ENCODE results near the gene APEH. TPM values are rescaled to one million over a fixed set of nuclear protein-coding genes. Genes with fewer than 3 reads are reported as not detected.

Gene APEH
- total and polyA plus RNA-seq, 10 of the 15 experiments (the other 5 are each of a cell fraction or from before 2014, with no cell fraction given) = 74.4 to 214 (median 131) TPM

GRCh38 chr3:49657208-49657915 lies 16.8 kb upstream of the APEH start:
- ChIA-PET POLR2A (no interaction called here), RAD21 (ENCODE audit: unreplicated experiment) (interaction anchor here (2.4 kb wide), 1 partner anchor 118 kb away, joined by 13 read pairs; no protein-coding TSS in a partner anchor), CTCF (interaction anchor here (0.9 to 1.4 kb wide), 2 partner anchors 118 to 633 kb away, joined by 3 to 5 read pairs; no protein-coding TSS in a partner anchor), SMC1A (ENCODE audit: uncharacterized antibody, unreplicated experiment) (interaction anchor here (0.8 kb wide), 1 partner anchor 118 kb away, joined by 3 read pairs; no protein-coding TSS in a partner anchor)
- Histone ChIP-seq H4K20me1 (ENCODE audit: control insufficient read depth, insufficient read depth) (no peaks in the 10 kb centered on the region), H3K4me3 (no peak overlapping the region), H3K4me2 (ENCODE audit: control insufficient read depth, insufficient read depth) (no peak overlapping the region), H3K27me3 (replicated peaks in 1 of 2; ENCODE audit: control insufficient read depth in 2 of 2, insufficient read depth in 2 of 2, low read length in 1 of 2) (no peaks in the 10 kb centered on the region), H3K79me2 (ENCODE audit: control insufficient read depth, insufficient read depth, low read length) (no peaks in the 10 kb centered on the region), H3K4me1 (ENCODE audit: control insufficient read depth, insufficient read depth, low read length) (no peaks in the 10 kb centered on the region), H3K9me3 (replicated peaks; ENCODE audit: control insufficient read depth, insufficient read depth, low read length) (no peaks in the 10 kb centered on the region), H2AFZ (ENCODE audit: control insufficient read depth, low read depth, low read length) (no peak overlapping the region), H3K9ac (ENCODE audit: control insufficient read depth, insufficient read depth, low read length) (no peak overlapping the region), H3K27ac (ENCODE audit: control insufficient read depth, insufficient read depth) (no peak overlapping the region), H3K36me3 (ENCODE audit: control insufficient read depth in 2 of 2, insufficient read depth in 2 of 2, low read length in 1 of 2) (no peaks in the 10 kb centered on the region)
- 74% methylated on average over 36 of the region's 36 CpGs for WGBS (ENCODE audit: insufficient coverage, insufficient replicate concordance, low lambda C conversion rate, missing lambda C conversion rate)
- TF ChIP-seq ELK1 (IDR thresholded peaks at IDR 0.05; ENCODE audit: low read depth, low read length) = no peak
- TF ChIP-seq, protein P1, sequence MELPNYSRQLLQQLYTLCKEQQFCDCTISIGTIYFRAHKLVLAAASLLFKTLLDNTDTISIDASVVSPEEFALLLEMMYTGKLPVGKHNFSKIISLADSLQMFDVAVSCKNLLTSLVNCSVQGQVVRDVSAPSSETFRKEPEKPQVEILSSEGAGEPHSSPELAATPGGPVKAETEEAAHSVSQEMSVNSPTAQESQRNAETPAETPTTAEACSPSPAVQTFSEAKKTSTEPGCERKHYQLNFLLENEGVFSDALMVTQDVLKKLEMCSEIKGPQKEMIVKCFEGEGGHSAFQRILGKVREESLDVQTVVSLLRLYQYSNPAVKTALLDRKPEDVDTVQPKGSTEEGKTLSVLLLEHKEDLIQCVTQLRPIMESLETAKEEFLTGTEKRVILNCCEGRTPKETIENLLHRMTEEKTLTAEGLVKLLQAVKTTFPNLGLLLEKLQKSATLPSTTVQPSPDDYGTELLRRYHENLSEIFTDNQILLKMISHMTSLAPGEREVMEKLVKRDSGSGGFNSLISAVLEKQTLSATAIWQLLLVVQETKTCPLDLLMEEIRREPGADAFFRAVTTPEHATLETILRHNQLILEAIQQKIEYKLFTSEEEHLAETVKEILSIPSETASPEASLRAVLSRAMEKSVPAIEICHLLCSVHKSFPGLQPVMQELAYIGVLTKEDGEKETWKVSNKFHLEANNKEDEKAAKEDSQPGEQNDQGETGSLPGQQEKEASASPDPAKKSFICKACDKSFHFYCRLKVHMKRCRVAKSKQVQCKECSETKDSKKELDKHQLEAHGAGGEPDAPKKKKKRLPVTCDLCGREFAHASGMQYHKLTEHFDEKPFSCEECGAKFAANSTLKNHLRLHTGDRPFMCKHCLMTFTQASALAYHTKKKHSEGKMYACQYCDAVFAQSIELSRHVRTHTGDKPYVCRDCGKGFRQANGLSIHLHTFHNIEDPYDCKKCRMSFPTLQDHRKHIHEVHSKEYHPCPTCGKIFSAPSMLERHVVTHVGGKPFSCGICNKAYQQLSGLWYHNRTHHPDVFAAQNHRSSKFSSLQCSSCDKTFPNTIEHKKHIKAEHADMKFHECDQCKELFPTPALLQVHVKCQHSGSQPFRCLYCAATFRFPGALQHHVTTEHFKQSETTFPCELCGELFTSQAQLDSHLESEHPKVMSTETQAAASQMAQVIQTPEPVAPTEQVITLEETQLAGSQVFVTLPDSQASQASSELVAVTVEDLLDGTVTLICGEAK (IDR thresholded peaks at IDR 0.05; ENCODE audit: borderline replicate concordance) = no peak
- no peak for TF ChIP-seq NFYB (IDR thresholded peaks at IDR 0.05; ENCODE audit: insufficient read depth, low read depth, low read length)
- TF ChIP-seq RBBP5 (conservative IDR thresholded peaks at IDR 0.05) = no peak
- no peak for TF ChIP-seq SREBF1 (IDR thresholded peaks at IDR 0.05; ENCODE audit: low read length)
- TF ChIP-seq HDGF (IDR thresholded peaks at IDR 0.05) = no peak
- no peak for TF ChIP-seq CREB1 (IDR thresholded peaks at IDR 0.05; ENCODE audit: low read depth)
- no peak for TF ChIP-seq SIN3A (IDR thresholded peaks at IDR 0.05; ENCODE audit: low read depth, low read length)
- TF ChIP-seq NR2C2 (IDR thresholded peaks at IDR 0.05; ENCODE audit: borderline replicate concordance, control insufficient read depth, insufficient read length, low read depth) = no peak
- TF ChIP-seq POLR2AphosphoS2 (IDR thresholded peaks at IDR 0.05; ENCODE audit: low read depth, low read length) = no peak
- TF ChIP-seq ESRRA (IDR thresholded peaks at IDR 0.05; ENCODE audit: low read length) = no peak
- no peak for TF ChIP-seq CEBPZ (IDR thresholded peaks at IDR 0.05; ENCODE audit: low read depth, low read length)
- DNase-seq (ENCODE audit: low read depth, low spot score) (no peak), ATAC-seq (no peak), FAIRE-seq (no peak)
- intact Hi-C loops (cut with micrococcal nuclease; ENCODE audit: unreplicated experiment) = no loop called here
- BruUV-seq (replicated peaks) = no TSS peak
- in situ Hi-C loops (cut with MboI) = no loop called here

Measured in GM12878 (cell line).